H9 (cell line): Measurements from ENCODE around the gene KCNMA1. TPM values are rescaled to one million over a fixed set of nuclear protein-coding genes. Genes with fewer than 3 reads are reported as not detected.

Experiments used
- DNase-seq: peaks from one replicate; pipeline ENCODE4 v3.0.0-alpha.2; 2017
- H2AFZ ChIP-seq: one replicate; pipeline ENCODE4 v1.6.1; 2013; ENCODE audit warnings: mild to moderate bottlenecking, low read length, control low read depth, moderate library complexity
- H2AK5ac ChIP-seq: 2 replicates; pipeline ENCODE4 v1.6.1; 2013; ENCODE audit warnings: low read length, control low read depth, mixed read lengths; ENCODE audit not compliant: insufficient read length
- H2BK120ac ChIP-seq: one replicate; pipeline ENCODE4 v1.6.1; 2013; ENCODE audit warnings: low read depth, mild to moderate bottlenecking, low read length, control low read depth, inconsistent platforms; ENCODE audit not compliant: poor library complexity, severe bottlenecking
- H2BK12ac ChIP-seq: 2 replicates; pipeline ENCODE4 v1.6.1; 2013; ENCODE audit warnings: low read length, control low read depth, mixed read lengths, low read depth; ENCODE audit not compliant: insufficient read length
- H2BK15ac ChIP-seq: 2 replicates; pipeline ENCODE4 v1.6.1; 2013; ENCODE audit warnings: low read depth, low read length, control low read depth
- H2BK20ac ChIP-seq: one replicate; pipeline ENCODE4 v1.6.1; 2013; ENCODE audit warnings: low read depth, mild to moderate bottlenecking, low read length, control low read depth, inconsistent platforms; ENCODE audit not compliant: poor library complexity, severe bottlenecking
- H2BK5ac ChIP-seq: 2 replicates; pipeline ENCODE4 v1.6.1; 2013; ENCODE audit warnings: low read length, control low read depth, mixed read lengths; ENCODE audit not compliant: insufficient read length
- H3K14ac ChIP-seq: 2 replicates; pipeline ENCODE4 v1.6.1; 2013; ENCODE audit warnings: low read length, control low read depth; ENCODE audit not compliant: insufficient read depth
- H3K18ac ChIP-seq: 2 replicates; pipeline ENCODE4 v1.6.1; 2013; ENCODE audit warnings: low read depth, mild to moderate bottlenecking, mixed read lengths, low read length, control low read depth; ENCODE audit not compliant: insufficient read length
- H3K23ac ChIP-seq: 2 replicates; pipeline ENCODE4 v1.6.1; 2013; ENCODE audit warnings: low read length, control low read depth, mixed read lengths, low read depth; ENCODE audit not compliant: insufficient read length
- H3K23me2 ChIP-seq: 2 replicates; pipeline ENCODE4 v1.6.1; 2013; ENCODE audit warnings: low read depth, mild to moderate bottlenecking, mixed read lengths, low read length, control low read depth; ENCODE audit not compliant: insufficient read length, poor library complexity, severe bottlenecking
- H3K27ac ChIP-seq: 2 replicates; pipeline ENCODE4 v1.5.1; 2013; ENCODE audit warnings: low read length, control low read depth, mixed read lengths, low read depth; ENCODE audit not compliant: insufficient read length
- H3K27me3 ChIP-seq: 2 replicates; pipeline ENCODE4 v1.6.1; 2013; ENCODE audit warnings: low read length, control low read depth, inconsistent platforms; ENCODE audit not compliant: insufficient read depth
- H3K4ac ChIP-seq: 2 replicates; pipeline ENCODE4 v1.6.1; 2013; ENCODE audit warnings: low read depth, mild to moderate bottlenecking, control low read depth, inconsistent platforms, low read length, moderate library complexity
- H3K4me1 ChIP-seq: 2 replicates; pipeline ENCODE4 v1.6.1; 2013; ENCODE audit warnings: low read length, control low read depth, inconsistent platforms; ENCODE audit not compliant: insufficient read depth
- H3K4me2 ChIP-seq: 2 replicates; pipeline ENCODE4 v1.6.1; 2013; ENCODE audit warnings: low read length, control low read depth, mixed read lengths; ENCODE audit not compliant: insufficient read length, insufficient read depth
- H3K56ac ChIP-seq: 2 replicates; pipeline ENCODE4 v1.6.1; 2013; ENCODE audit warnings: low read depth, mild to moderate bottlenecking, mixed read lengths, low read length, control low read depth; ENCODE audit not compliant: insufficient read length
- H3K79me1 ChIP-seq: 2 replicates; pipeline ENCODE4 v1.6.1; 2013; ENCODE audit warnings: low read depth, mild to moderate bottlenecking, moderate library complexity, low read length, control low read depth, inconsistent platforms; ENCODE audit not compliant: insufficient read depth, poor library complexity, severe bottlenecking
- H3K79me2 ChIP-seq: 2 replicates; pipeline ENCODE4 v1.6.1; 2013; ENCODE audit warnings: low read length, control low read depth, inconsistent platforms; ENCODE audit not compliant: insufficient read depth
- H3K9ac ChIP-seq: 2 replicates; pipeline ENCODE4 v1.6.1; 2013; ENCODE audit warnings: low read length, control low read depth, mixed read lengths; ENCODE audit not compliant: insufficient read length; ENCODE audit errors: extremely low read depth
- H3K9me3 ChIP-seq: one replicate; pipeline ENCODE4 v1.6.1; 2013; ENCODE audit warnings: low read depth, low read length, inconsistent platforms; ENCODE audit not compliant: control insufficient read depth
- H3T11ph ChIP-seq: one replicate; pipeline ENCODE4 v1.6.1; 2013; ENCODE audit warnings: mild to moderate bottlenecking, low read length, control low read depth, inconsistent platforms
- H4K20me1 ChIP-seq: one replicate; pipeline ENCODE4 v1.6.1; 2013; ENCODE audit not compliant: control insufficient read depth, insufficient read length, insufficient read depth
- H4K5ac ChIP-seq: 2 replicates; pipeline ENCODE4 v1.6.1; 2013; ENCODE audit warnings: low read depth, mild to moderate bottlenecking, mixed read lengths, low read length, control low read depth; ENCODE audit not compliant: insufficient read length
- H4K8ac ChIP-seq: replicated peaks from 2 replicates; pipeline ENCODE4 v1.6.1; 2013; ENCODE audit warnings: low read length, control low read depth, mixed read lengths, low read depth; ENCODE audit not compliant: insufficient read length
- H4K91ac ChIP-seq: 2 replicates; pipeline ENCODE4 v1.6.1; 2013; ENCODE audit warnings: low read depth, mild to moderate bottlenecking, moderate library complexity, mixed read lengths, low read length, control low read depth; ENCODE audit not compliant: insufficient read length
- H3K27ac Mint-ChIP-seq, 3 experiments: 2 replicates in 2 of 3; 3 replicates in 1 of 3; pipeline ENCODE4 v1.8.0; 2020 to 2021; ENCODE audit warnings: mixed read lengths in 3 of 3, mild to moderate bottlenecking in 1 of 3, moderate library complexity in 1 of 3
- H3K27me3 Mint-ChIP-seq: 2 replicates; pipeline ENCODE4 v1.8.0; 2021; ENCODE audit warnings: low read depth, mild to moderate bottlenecking, moderate library complexity, mixed read lengths
- H3K36me3 Mint-ChIP-seq, 3 experiments: 2 replicates in 2 of 3; 3 replicates in 1 of 3; pipeline ENCODE4 v1.8.0; 2020 to 2021; ENCODE audit warnings: low read depth in 3 of 3, mixed read lengths in 3 of 3; ENCODE audit not compliant: insufficient read depth in 1 of 3
- H3K4me1 Mint-ChIP-seq, 2 experiments: 2 replicates each; pipeline ENCODE4 v1.8.0; 2020; ENCODE audit warnings: mixed read lengths in 2 of 2
- H3K4me3 Mint-ChIP-seq, 2 experiments: 2 replicates in 1 of 2; 3 replicates in 1 of 2; pipeline ENCODE4 v1.8.0; 2020 to 2021; ENCODE audit warnings: mild to moderate bottlenecking in 2 of 2, mixed read lengths in 2 of 2, moderate library complexity in 1 of 2
- H3K9me3 Mint-ChIP-seq, 2 experiments: 2 replicates in 1 of 2; 3 replicates in 1 of 2; pipeline ENCODE4 v1.8.0; 2020; ENCODE audit warnings: mild to moderate bottlenecking in 2 of 2, mixed read lengths in 2 of 2, moderate library complexity in 1 of 2
- CTCF ChIP-seq: fragments of 200-600 bp; sonication (generic); conservative IDR thresholded peaks from 3 replicates; pipeline ENCODE4 v1.8.0; 2021; ENCODE audit warnings: antibody characterized with exemption, mild to moderate bottlenecking
- WGBS: extraction: QIAGEN DNeasy Blood & Tissue Kit; methylation state at CpG from one replicate; pipeline ENCODE4 v1.1.7; 2013; ENCODE audit warnings: missing lambda C conversion rate, low lambda C conversion rate, mixed read lengths; ENCODE audit not compliant: insufficient read length; ENCODE audit errors: extremely low coverage; 5-methylcytosine and 5-hydroxymethylcytosine counted together
- total RNA-seq: library from RNA; stranded (reverse); gene quantifications from 2 replicates; pipeline ENCODE4 v1.2.1, GENCODE V29; 2021

Gene KCNMA1
- total RNA-seq, 1 experiment from 2014 or later: 2.0 TPM

DNA sequence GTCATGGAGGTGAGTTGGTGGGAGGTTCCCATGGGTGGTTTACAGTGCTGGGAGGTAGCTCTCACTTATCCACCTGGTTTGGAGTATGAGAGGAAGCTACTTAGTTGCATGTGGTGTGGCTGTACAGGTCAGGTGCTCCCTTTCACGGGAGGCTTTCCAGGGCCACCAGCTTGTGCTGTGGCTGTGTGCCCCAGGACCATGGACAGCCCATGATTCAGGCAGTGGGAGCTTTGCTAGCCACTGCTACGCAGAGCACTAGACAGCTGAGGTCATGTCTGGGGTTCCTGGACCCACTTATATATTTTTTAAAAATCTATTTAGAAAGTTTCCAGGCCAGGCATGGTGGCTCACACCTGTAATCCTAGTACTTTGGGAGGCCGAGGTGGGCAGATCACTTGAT is 42.5 kb upstream of the KCNMA1 start:
- Histone ChIP-seq H3K23me2 (peaks cover 2% of the 10 kb centered on the region), H2AFZ (no peak overlapping the region), H3T11ph (no peak overlapping the region), H4K5ac (no peak overlapping the region), H2BK15ac (no peak overlapping the region), H3K14ac (no peak overlapping the region), H2BK120ac (no peak overlapping the region), H3K79me2 (no peaks in the 10 kb centered on the region), H3K9ac (no peak overlapping the region), H3K9me3 (no peaks in the 10 kb centered on the region), H3K27ac (no peak overlapping the region), H2BK12ac (no peak overlapping the region), H2AK5ac (no peak overlapping the region), H3K79me1 (no peaks in the 10 kb centered on the region), H3K4me1 (no peaks in the 10 kb centered on the region; the same call in 1 of the 2 replicates), H3K18ac (no peak overlapping the region), H3K4ac (no peak overlapping the region), H3K27me3 (no peaks in the 10 kb centered on the region), H4K20me1 (no peaks in the 10 kb centered on the region), H2BK20ac (no peak overlapping the region), H3K4me2 (no peak overlapping the region), H2BK5ac (no peak overlapping the region), H3K23ac (no peak overlapping the region), H4K8ac (no peak overlapping the region), H4K91ac (no peak overlapping the region), H3K56ac (no peak overlapping the region)
- peaks cover 0 to 2% (median 0%) of the 10 kb centered on the region in 3 experiments; a peak in 1 of 7 replicates for H3K36me3 Mint-ChIP-seq
- no peaks in the 10 kb centered on the region for H3K9me3 Mint-ChIP-seq
- H3K4me3 Mint-ChIP-seq: no peak overlapping the region
- H3K27ac Mint-ChIP-seq: no peak overlapping the region
- WGBS: no CpG with 5 or more reads among the region's 3 CpGs
- no peak for TF ChIP-seq CTCF
- DNase-seq: no peak
- H3K27me3 Mint-ChIP-seq: no peaks in the 10 kb centered on the region
- H3K4me1 Mint-ChIP-seq: peaks cover 16 to 23% of the 10 kb centered on the region in 2 experiments
